Activated T-cell treated with anti-CD3 and anti-CD28 coated beads, Interleukin-2, amount 50 U/mL, for 72 hours (primary cell): ENCODE results near the gene EHBP1. TPM values are rescaled to one million over a fixed set of nuclear protein-coding genes. Genes with fewer than 3 reads are reported as not detected.
A peak's percentile ranks its signal among the peaks of the same experiment; 100 is the strongest.

Experiments used
- ATAC-seq, 2 donors: fragments of 150-1000 bp; cut with Tn5 transposase; replicated peaks in 1 of 2; 2 replicates each; pipeline ENCODE4 v1.10.0; 2021; ENCODE audit warnings: moderate library complexity in 2 of 2, mild to moderate bottlenecking in 1 of 2
- DNase-seq, 2 donors: peaks; one replicate each; pipeline ENCODE4 v3.0.0; 2021 to 2022; ENCODE audit warnings: mixed read lengths in 1 of 2
- H3K27ac Mint-ChIP-seq: one replicate; pipeline ENCODE4 v1.8.0; 2022; ENCODE audit warnings: mild to moderate bottlenecking, moderate library complexity, mixed read lengths
- H3K27me3 Mint-ChIP-seq: one replicate; pipeline ENCODE4 v1.8.0; 2022; ENCODE audit warnings: low read depth, mixed read lengths
- H3K36me3 Mint-ChIP-seq, 2 donors: one replicate each; pipeline ENCODE4 v1.8.0; 2022; ENCODE audit warnings: mixed read lengths in 2 of 2, mild to moderate bottlenecking in 1 of 2; ENCODE audit not compliant: insufficient read depth in 2 of 2
- H3K4me1 Mint-ChIP-seq: one replicate; pipeline ENCODE4 v1.8.0; 2022; ENCODE audit warnings: low read depth, mixed read lengths
- H3K4me3 Mint-ChIP-seq, 2 donors: one replicate each; pipeline ENCODE4 v1.8.0; 2022; ENCODE audit warnings: mild to moderate bottlenecking in 2 of 2, mixed read lengths in 2 of 2, moderate library complexity in 2 of 2
- H3K9me3 Mint-ChIP-seq, 2 donors: one replicate each; pipeline ENCODE4 v1.8.0; 2022; ENCODE audit warnings: mixed read lengths in 2 of 2
- total RNA-seq, 2 donors: library from RNA; stranded (reverse); gene quantifications; one replicate each; pipeline ENCODE4 v1.2.3, GENCODE V29; 2022

EHBP1 gene
- total RNA-seq, 2 donors from 2014 or later = 28.8 to 32.0 TPM

GRCh38 chr2:62675062-62675461 is 30.5 kb upstream of the EHBP1 start:
- Mint-ChIP-seq H3K4me3 (no peak overlapping the region), H3K27me3 (peaks cover under 1% of the 10 kb centered on the region), H3K9me3 (no peaks in the 10 kb centered on the region), H3K4me1 (no peaks in the 10 kb centered on the region), H3K27ac (no peak overlapping the region), H3K36me3 (no peaks in the 10 kb centered on the region)
- DNase-seq (no peak), ATAC-seq (no peak)

DNA sequence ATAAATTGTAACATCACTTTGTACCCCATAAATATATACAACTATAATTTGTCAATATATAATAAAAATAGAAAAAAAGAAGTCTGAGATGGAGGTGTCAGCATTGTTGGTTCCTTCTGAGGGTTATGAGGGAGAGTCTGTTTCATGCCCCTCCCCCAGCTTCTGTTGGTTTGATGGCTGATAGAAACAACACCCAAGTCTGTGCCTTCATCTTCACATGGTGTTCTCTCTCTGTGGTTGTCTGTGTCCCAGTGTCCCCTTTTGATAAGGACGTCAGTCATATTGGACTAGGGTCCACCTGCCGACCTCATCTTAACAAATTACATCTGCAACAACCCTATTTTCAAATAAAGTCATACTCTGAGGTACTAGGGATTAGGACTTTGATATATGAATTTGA is 20.3 kb upstream of the EHBP1 start:
- Mint-ChIP-seq H3K36me3 (no peaks in the 10 kb centered on the region), H3K4me1 (no peaks in the 10 kb centered on the region), H3K27me3 (peaks cover 45% of the 10 kb centered on the region), H3K27ac (no peak overlapping the region), H3K4me3 (no peak overlapping the region), H3K9me3 (no peaks in the 10 kb centered on the region)
- ATAC-seq (no peak), DNase-seq (no peak)

DNA sequence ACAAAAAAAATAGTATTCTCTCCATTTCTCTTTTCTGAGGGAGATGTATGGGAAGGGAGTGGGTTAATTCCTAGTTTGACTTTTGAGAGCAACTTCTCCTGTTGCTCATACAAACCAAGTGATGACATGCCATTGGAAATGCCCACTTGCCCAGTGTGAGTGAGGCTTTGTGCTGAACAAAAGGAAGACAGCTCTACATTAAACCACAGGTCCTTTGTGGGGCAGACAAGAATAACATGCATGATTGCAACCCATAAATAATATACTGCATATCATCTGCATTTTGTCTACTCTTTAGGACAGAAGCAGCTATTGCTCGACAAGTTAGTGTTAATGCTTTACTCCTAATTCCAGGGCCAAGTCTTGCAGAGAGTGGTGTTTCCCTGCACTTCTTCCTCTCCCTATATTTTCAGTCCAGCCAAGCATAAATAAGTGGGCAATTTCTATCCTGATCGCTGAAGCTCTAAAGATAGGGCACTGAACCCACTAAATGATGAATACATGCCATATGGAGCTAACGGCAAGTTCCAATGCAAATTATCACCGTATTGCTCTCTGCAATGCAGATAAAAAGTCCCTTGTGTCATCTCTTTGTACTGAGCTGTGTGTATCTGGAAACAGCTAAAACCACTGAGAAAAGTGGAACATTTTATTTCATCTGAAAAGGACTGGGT is 19.4 kb upstream of the EHBP1 start:
- ATAC-seq (no peak), DNase-seq (no peak)
- no peak overlapping the region for H3K27ac Mint-ChIP-seq
- no peak overlapping the region for H3K4me3 Mint-ChIP-seq
- no peaks in the 10 kb centered on the region for H3K9me3 Mint-ChIP-seq
- H3K36me3 Mint-ChIP-seq = no peaks in the 10 kb centered on the region
- peaks cover 39% of the 10 kb centered on the region for H3K27me3 Mint-ChIP-seq
- no peaks in the 10 kb centered on the region for H3K4me1 Mint-ChIP-seq

DNA sequence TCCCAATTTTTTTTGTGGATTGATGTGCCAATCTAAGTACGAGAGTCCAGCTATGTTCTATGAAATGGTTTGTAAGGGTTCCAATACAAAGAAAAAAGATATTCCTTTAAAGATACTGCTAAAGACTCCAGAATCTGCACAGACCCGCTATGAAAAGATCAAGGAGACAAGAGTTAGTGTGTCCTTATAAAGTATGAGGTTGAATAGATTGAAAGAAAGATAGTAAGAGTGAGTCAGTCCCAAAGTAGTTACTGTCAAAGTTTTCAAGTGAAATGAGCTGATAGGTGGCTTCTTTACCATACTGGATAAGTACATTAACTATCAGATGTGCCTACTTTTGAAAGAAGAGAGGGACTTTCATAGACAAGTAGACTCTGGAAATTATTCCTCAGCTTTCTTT is 17.9 kb upstream of the EHBP1 start:
- ATAC-seq = no peak
- no peak for DNase-seq
- no peaks in the 10 kb centered on the region for H3K4me1 Mint-ChIP-seq
- H3K4me3 Mint-ChIP-seq = no peak overlapping the region
- H3K36me3 Mint-ChIP-seq = no peaks in the 10 kb centered on the region
- no peak overlapping the region for H3K27ac Mint-ChIP-seq
- H3K27me3 Mint-ChIP-seq = peaks cover 26% of the 10 kb centered on the region
- H3K9me3 Mint-ChIP-seq = no peaks in the 10 kb centered on the region

- no peak for DNase-seq
- Mint-ChIP-seq H3K9me3 (peaks cover 0 to 3% of the 10 kb centered on the region in 2 donors), H3K36me3 (peaks cover 0 to 2% of the 10 kb centered on the region in 2 donors), H3K4me3 (no peak overlapping the region), H3K4me1 (no peaks in the 10 kb centered on the region), H3K27ac (no peak overlapping the region), H3K27me3 (peaks cover 36% of the 10 kb centered on the region)
- ATAC-seq = no peak
These were observed 16.7 kb upstream of the EHBP1 start for GRCh38 chr2:62688771-62689170.

DNA sequence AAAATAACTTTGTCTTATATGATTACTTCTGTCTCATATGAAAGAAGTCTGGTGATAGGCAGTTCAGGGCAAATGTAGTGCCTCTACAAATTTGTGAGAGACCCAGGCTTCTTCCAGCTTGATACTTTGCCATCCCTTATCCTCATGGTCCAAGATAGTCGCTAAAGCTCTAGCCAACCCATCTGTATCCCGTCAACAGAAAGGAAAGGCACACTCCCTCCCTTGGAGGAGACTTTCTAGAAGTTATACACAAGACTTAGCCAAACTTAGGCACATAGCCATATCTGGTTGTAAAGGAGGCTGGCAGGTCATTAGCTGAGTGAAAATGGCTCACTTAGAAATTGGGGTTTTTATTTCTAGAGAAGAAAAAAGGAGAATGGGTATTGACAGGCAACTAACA is 14.3 kb upstream of the EHBP1 start:
- Mint-ChIP-seq H3K4me1 (no peaks in the 10 kb centered on the region), H3K36me3 (peaks cover 0 to 2% of the 10 kb centered on the region in 2 donors), H3K27ac (no peak overlapping the region), H3K9me3 (peaks cover 0 to 3% of the 10 kb centered on the region in 2 donors), H3K27me3 (peaks cover 35% of the 10 kb centered on the region), H3K4me3 (no peak overlapping the region)
- ATAC-seq (no peak), DNase-seq (no peak)

GRCh38 chr2:62692225-62692624 is 13.3 kb upstream of the EHBP1 start:
- H3K4me1 Mint-ChIP-seq = no peaks in the 10 kb centered on the region
- H3K4me3 Mint-ChIP-seq = no peak overlapping the region
- peaks cover 35% of the 10 kb centered on the region for H3K27me3 Mint-ChIP-seq
- no peak for DNase-seq
- H3K36me3 Mint-ChIP-seq = peaks cover 0 to 2% of the 10 kb centered on the region in 2 donors
- no peak overlapping the region for H3K27ac Mint-ChIP-seq
- H3K9me3 Mint-ChIP-seq = peaks cover 0 to 3% of the 10 kb centered on the region in 2 donors
- no peak for ATAC-seq

DNA sequence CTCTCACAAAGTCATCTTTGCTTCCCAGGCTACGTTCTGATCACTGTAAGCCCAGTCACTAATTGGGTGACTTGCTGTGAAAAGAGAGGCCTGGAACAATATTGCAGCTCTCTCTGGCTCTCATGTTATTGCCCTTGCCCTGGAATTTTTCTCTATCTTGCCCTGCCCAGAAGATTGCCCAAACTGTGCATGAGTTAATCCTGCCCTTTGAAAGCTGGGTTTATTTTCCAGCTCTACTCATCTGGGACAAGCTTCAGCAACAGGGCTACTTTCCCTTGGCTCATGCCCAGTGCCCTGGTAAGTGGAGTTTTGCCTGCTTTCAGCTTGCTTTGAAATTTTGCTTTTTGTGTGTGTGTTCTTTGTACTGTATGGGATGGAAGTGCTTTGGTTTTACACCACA is 6.9 kb upstream of the EHBP1 start:
- Mint-ChIP-seq H3K36me3 (peaks cover 0 to under 1% of the 10 kb centered on the region in 2 donors), H3K4me3 (no peak overlapping the region), H3K27ac (no peak overlapping the region), H3K9me3 (no peaks in the 10 kb centered on the region), H3K4me1 (no peaks in the 10 kb centered on the region), H3K27me3 (peaks cover 12% of the 10 kb centered on the region)
- DNase-seq (no peak), ATAC-seq (no peak)

- Mint-ChIP-seq H3K27ac (peak overlapping the region; percentile 82), H3K36me3 (peaks cover 8 to 12% of the 10 kb centered on the region in 2 donors), H3K4me1 (peaks cover 34% of the 10 kb centered on the region), H3K4me3 (peak overlapping the region; percentile 91 to 92), H3K27me3 (no peaks in the 10 kb centered on the region), H3K9me3 (peaks cover 0 to 4% of the 10 kb centered on the region in 2 donors)
- DNase-seq (no peak), ATAC-seq (no peak)
These were observed 883 bp upstream of the EHBP1 start for GRCh38 chr2:62704654-62705006.

GRCh38 chr2:62705859-62706720 is 577 bp downstream of the EHBP1 start:
- DNase-seq = peak in 1 of 2 donors; percentile 42
- no peaks in the 10 kb centered on the region for H3K27me3 Mint-ChIP-seq
- H3K4me1 Mint-ChIP-seq = peaks cover 34% of the 10 kb centered on the region
- H3K36me3 Mint-ChIP-seq = peaks cover 8 to 12% of the 10 kb centered on the region in 2 donors
- peak; percentile 3 to 13 for ATAC-seq
- peak overlapping the region; percentile 82 for H3K27ac Mint-ChIP-seq
- H3K9me3 Mint-ChIP-seq = peaks cover 0 to 4% of the 10 kb centered on the region in 2 donors
- peak overlapping the region; percentile 91 to 92 for H3K4me3 Mint-ChIP-seq

- Mint-ChIP-seq H3K27ac (peak overlapping the region; percentile 64), H3K9me3 (peaks cover 0 to 4% of the 10 kb centered on the region in 2 donors), H3K27me3 (no peaks in the 10 kb centered on the region), H3K36me3 (peaks cover 8 to 12% of the 10 kb centered on the region in 2 donors), H3K4me1 (peaks cover 34% of the 10 kb centered on the region), H3K4me3 (peak overlapping the region; percentile 91 to 92)
- no peak for ATAC-seq
- DNase-seq = no peak
These were observed 1.4 kb downstream of the EHBP1 start for GRCh38 chr2:62706721-62707521.

DNA sequence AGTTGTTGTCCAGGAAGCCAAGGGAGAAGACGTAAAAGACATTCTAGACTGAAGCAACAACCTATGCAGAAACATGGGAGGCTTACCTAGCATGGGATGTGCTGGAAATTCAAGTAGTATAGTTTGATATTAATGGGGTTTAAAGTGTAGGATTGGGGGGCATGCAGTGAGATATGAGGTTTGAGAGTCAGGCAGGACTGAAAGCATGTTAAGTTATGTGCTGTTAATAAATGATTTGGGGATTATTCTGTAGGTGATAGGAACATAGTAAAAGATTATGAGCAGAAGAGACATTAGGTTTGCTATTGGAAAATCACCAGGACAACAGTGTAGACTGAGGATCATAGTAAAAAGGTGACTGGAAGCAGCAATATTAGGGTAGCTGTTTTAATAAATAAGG is 3.2 kb downstream of the EHBP1 start:
- H3K27ac Mint-ChIP-seq = no peak overlapping the region
- H3K9me3 Mint-ChIP-seq = peaks cover 0 to 4% of the 10 kb centered on the region in 2 donors
- no peak for DNase-seq
- peaks cover 8 to 12% of the 10 kb centered on the region in 2 donors for H3K36me3 Mint-ChIP-seq
- H3K4me1 Mint-ChIP-seq = peaks cover 34% of the 10 kb centered on the region
- ATAC-seq = no peak
- no peaks in the 10 kb centered on the region for H3K27me3 Mint-ChIP-seq
- H3K4me3 Mint-ChIP-seq = peak overlapping the region in 1 of 2 donors; percentile 13
